H1 (cell line): ENCODE data around the gene PTPRE. TPM values are rescaled to one million over a fixed set of nuclear protein-coding genes. Genes with fewer than 3 reads are reported as not detected.

Experiments
- BACH1 ChIP-seq: IDR thresholded peaks from 2 replicates; pipeline ENCODE4 v1.6.1; 2012; ENCODE audit warnings: low read length, improper control_type of control experiment
- EGR1 ChIP-seq: IDR thresholded peaks from 2 replicates; pipeline ENCODE4 v1.6.1; 2011; ENCODE audit warnings: low read depth, low read length, borderline replicate concordance
- NANOG ChIP-seq: IDR thresholded peaks from 2 replicates; pipeline ENCODE4 v1.6.1; 2011; ENCODE audit warnings: low read length, low read depth, mild to moderate bottlenecking, inconsistent platforms; ENCODE audit not compliant: insufficient read depth, poor library complexity, severe bottlenecking
- POLR2A ChIP-seq, 2 experiments: IDR thresholded peaks; 1 replicate in 1 of 2; 2 replicates in 1 of 2; pipeline ENCODE4 v1.6.1; 2011; ENCODE audit warnings: low read depth in 2 of 2, low read length in 2 of 2, mild to moderate bottlenecking in 2 of 2; ENCODE audit errors: control extremely low read depth in 1 of 2
- SP2 ChIP-seq: IDR thresholded peaks from 2 replicates; pipeline ENCODE4 v1.6.1; 2012; ENCODE audit warnings: mild to moderate bottlenecking, low read length, inconsistent platforms
- SUZ12 ChIP-seq: fragments of 200-600 bp; sonication (generic); IDR thresholded peaks from 2 replicates; pipeline ENCODE4 v1.6.1; 2012; ENCODE audit warnings: mild to moderate bottlenecking, inconsistent platforms, low read length, moderate library complexity, mixed read lengths
- TAF7 ChIP-seq: optimal IDR thresholded peaks from 2 replicates; pipeline ENCODE3; 2011; ENCODE audit warnings: low read depth, mild to moderate bottlenecking, inconsistent platforms, low read length, moderate library complexity, borderline replicate concordance
- ZNF274 ChIP-seq: IDR thresholded peaks from 2 replicates; pipeline ENCODE4 v1.7.0; 2012; ENCODE audit warnings: low read length, borderline replicate concordance; ENCODE audit errors: extremely low read depth
- polyA plus RNA-seq, 7 experiments: library from polyadenylated mRNA; depleted of rRNA in 3 of 7; stranded (reverse) in 5 of 7; unstranded in 2 of 7; fragments of >200 nt in 5 of 7; fragments of 200-250 nt in 2 of 7; gene quantifications; 1 replicate in 5 of 7; 2 replicates in 1 of 7; 4 replicates in 1 of 7; pipeline versions ENCODE4 v1.2.1 to v1.2.3, GENCODE V29; 2011 to 2013; ENCODE audit warnings: missing spikeins in 2 of 7, mixed read lengths in 2 of 7
- total RNA-seq: library from RNA; stranded (reverse); fragmentation: NEBNext Ultra II Directional; extraction: Animal tissue kit (Norgen Biotek cat#: 25700); gene quantifications from 2 replicates; pipeline ENCODE4 v1.2.1, GENCODE V29; 2021

The PTPRE gene
- total and polyA plus RNA-seq, 2 of the 8 experiments (the other 6 are each of a cell fraction or from before 2014, with no cell fraction given) = 0.33 to 0.54 TPM

DNA sequence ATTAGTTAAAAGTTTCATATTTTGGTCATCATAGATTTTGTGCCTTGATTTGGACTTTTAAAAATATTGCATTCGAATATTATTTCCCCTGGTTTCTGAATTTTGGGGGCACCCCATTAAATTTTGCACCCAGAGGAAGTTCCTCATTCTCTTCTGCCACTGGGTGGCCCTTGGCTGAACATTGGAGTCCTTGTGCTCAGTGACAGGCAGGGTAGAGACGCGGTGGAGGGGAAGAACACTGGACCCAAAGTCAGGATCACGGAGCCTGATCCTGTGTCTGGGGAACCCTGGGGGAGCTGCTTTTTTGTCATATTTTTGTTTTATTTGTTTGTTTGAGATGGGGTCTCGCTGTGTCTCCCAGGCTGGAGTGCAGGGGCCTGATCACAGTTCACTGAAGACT is 144.6 kb downstream of the PTPRE start (continued):
- TF ChIP-seq ZNF274 = no peak
- TF ChIP-seq TAF7 = no peak
- TF ChIP-seq SUZ12 = no peak
- TF ChIP-seq BACH1 = no peak
- no peak for TF ChIP-seq EGR1
- no peak for TF ChIP-seq POLR2A (IDR thresholded peaks at IDR 0.05; ENCODE audit: control extremely low read depth in 1 of 2, low read depth in 2 of 2, low read length in 2 of 2)
- TF ChIP-seq SP2 = no peak
- no peak for TF ChIP-seq NANOG
